ENCODE results near the gene RAD50.

RAD50 gene

GRCh38 chr5:132594170-132594569 lies 37.4 kb downstream of the RAD50 start:
- no peaks in the 10 kb centered on the region for H4K20me1 ChIP-seq (ENCODE audit: insufficient read depth)
- H2AFZ ChIP-seq (ENCODE audit: low read depth): no peak overlapping the region
- no peaks in the 10 kb centered on the region for H3K79me2 ChIP-seq (ENCODE audit: insufficient read depth, low read depth)
- no peak overlapping the region for H3K4me2 ChIP-seq
- TF ChIP-seq CTCF (conservative IDR thresholded peaks at IDR 0.05; ENCODE audit: low read depth, low read length): no peak
- no peaks in the 10 kb centered on the region for H3K4me1 ChIP-seq (ENCODE audit: low read depth, poor library complexity, severe bottlenecking)
- 0 out of 2 replicates have a peak, but pooled peaks cover 6% of the 10 kb centered on the region for H3K36me3 ChIP-seq (ENCODE audit: insufficient read depth)
- no peak overlapping the region for H3K27ac ChIP-seq
- no peaks in the 10 kb centered on the region for H3K27me3 ChIP-seq (ENCODE audit: insufficient read depth, low read depth)
- no peak overlapping the region for H3K4me3 ChIP-seq (IDR thresholded peaks at IDR 0.05; ENCODE audit: insufficient read depth, low read depth, low read length)
- H3K9ac ChIP-seq: no peak overlapping the region

GRCh38 chr5:132595624-132596023 lies 38.8 kb downstream of the RAD50 start:
- Histone ChIP-seq H3K9ac (no peak overlapping the region), H2AFZ (ENCODE audit: low read depth) (no peak overlapping the region), H3K27me3 (ENCODE audit: insufficient read depth, low read depth) (no peaks in the 10 kb centered on the region), H3K4me1 (ENCODE audit: low read depth, poor library complexity, severe bottlenecking) (no peaks in the 10 kb centered on the region), H3K4me2 (no peak overlapping the region), H3K4me3 (IDR thresholded peaks at IDR 0.05; ENCODE audit: insufficient read depth, low read depth, low read length) (no peak overlapping the region), H4K20me1 (ENCODE audit: insufficient read depth) (no peaks in the 10 kb centered on the region), H3K27ac (no peak overlapping the region), H3K36me3 (ENCODE audit: insufficient read depth) (0 out of 2 replicates have a peak, but pooled peaks cover 6% of the 10 kb centered on the region), H3K79me2 (ENCODE audit: insufficient read depth, low read depth) (no peaks in the 10 kb centered on the region)
- TF ChIP-seq CTCF (conservative IDR thresholded peaks at IDR 0.05; ENCODE audit: low read depth, low read length): no peak

- TF ChIP-seq CTCF (conservative IDR thresholded peaks at IDR 0.05; ENCODE audit: low read depth, low read length): no peak
- no peaks in the 10 kb centered on the region for H3K4me1 ChIP-seq (ENCODE audit: low read depth, poor library complexity, severe bottlenecking)
- no peak overlapping the region for H3K27ac ChIP-seq
- no peak overlapping the region for H3K4me3 ChIP-seq (IDR thresholded peaks at IDR 0.05; ENCODE audit: insufficient read depth, low read depth, low read length)
- no peaks in the 10 kb centered on the region for H4K20me1 ChIP-seq (ENCODE audit: insufficient read depth)
- H2AFZ ChIP-seq (ENCODE audit: low read depth): no peak overlapping the region
- H3K4me2 ChIP-seq: no peak overlapping the region
- H3K79me2 ChIP-seq (ENCODE audit: insufficient read depth, low read depth): no peaks in the 10 kb centered on the region
- peaks cover 4% of the 10 kb centered on the region; the same call in 1 of the 2 replicates for H3K36me3 ChIP-seq (ENCODE audit: insufficient read depth)
- H3K27me3 ChIP-seq (ENCODE audit: insufficient read depth, low read depth): no peaks in the 10 kb centered on the region
- no peak overlapping the region for H3K9ac ChIP-seq
Observed at GRCh38 chr5:132601071-132601728, 44.4 kb downstream of the RAD50 start.

GRCh38 chr5:132607095-132607494 lies 50.3 kb downstream of the RAD50 start:
- Histone ChIP-seq H2AFZ (ENCODE audit: low read depth) (no peak overlapping the region), H3K27ac (no peak overlapping the region), H3K4me3 (IDR thresholded peaks at IDR 0.05; ENCODE audit: insufficient read depth, low read depth, low read length) (no peak overlapping the region), H3K4me2 (no peak overlapping the region), H3K36me3 (ENCODE audit: insufficient read depth) (peaks cover 4% of the 10 kb centered on the region; the same call in 1 of the 2 replicates), H3K4me1 (ENCODE audit: low read depth, poor library complexity, severe bottlenecking) (no peaks in the 10 kb centered on the region), H3K79me2 (ENCODE audit: insufficient read depth, low read depth) (no peaks in the 10 kb centered on the region), H3K27me3 (ENCODE audit: insufficient read depth, low read depth) (no peaks in the 10 kb centered on the region), H3K9ac (no peak overlapping the region), H4K20me1 (ENCODE audit: insufficient read depth) (no peaks in the 10 kb centered on the region)
- TF ChIP-seq CTCF (conservative IDR thresholded peaks at IDR 0.05; ENCODE audit: low read depth, low read length): no peak
